ENCODE data around the gene TLK2.
"Not testable (repeated sequence)": the region's sequence is repeated elsewhere in the genome, so short reads cannot be mapped to it uniquely, and the experiment has no call there.

Gene TLK2

DNA sequence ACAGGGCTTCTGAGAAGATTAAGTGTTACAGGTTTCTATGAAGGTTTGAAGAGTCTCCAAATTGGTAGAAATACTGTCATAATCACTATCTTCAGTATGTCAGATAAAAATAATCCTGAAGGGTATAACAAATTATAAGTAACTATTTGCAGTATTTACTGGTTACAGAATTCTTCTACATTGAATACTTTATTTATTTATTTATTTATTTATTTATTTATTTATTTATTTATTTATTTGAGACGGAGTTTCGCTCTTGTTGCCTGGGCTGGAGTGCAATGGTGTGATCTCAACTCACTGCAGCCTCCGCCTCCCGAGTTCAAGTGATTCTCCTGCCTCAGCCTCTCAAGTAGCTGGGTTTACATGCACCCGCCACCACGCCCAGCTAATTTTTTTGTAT, 125.2 kb downstream of the TLK2 start:
- not testable (repeated sequence) for DNase-seq (ENCODE audit: low spot score)

DNA sequence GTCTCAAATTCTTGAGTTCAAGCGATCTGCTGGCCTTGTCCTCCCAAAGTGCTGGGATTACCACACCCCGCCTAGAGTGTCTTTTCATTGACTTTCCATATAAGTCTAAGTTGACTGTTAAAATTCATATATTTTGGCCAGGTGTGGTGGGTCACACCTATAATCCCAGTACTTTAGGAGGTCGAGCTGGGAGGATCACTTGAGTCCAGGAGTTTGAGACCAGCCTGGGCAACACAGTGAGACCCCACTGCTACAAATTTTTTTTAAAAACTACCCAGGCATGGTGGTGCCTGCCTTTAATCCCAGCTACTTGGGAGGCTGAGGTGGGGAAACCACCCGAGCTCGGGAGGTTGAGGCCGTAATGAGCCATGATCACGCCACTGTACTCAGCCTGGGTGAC, 127.0 kb downstream of the TLK2 start:
- DNase-seq (ENCODE audit: low spot score): no peak

DNA sequence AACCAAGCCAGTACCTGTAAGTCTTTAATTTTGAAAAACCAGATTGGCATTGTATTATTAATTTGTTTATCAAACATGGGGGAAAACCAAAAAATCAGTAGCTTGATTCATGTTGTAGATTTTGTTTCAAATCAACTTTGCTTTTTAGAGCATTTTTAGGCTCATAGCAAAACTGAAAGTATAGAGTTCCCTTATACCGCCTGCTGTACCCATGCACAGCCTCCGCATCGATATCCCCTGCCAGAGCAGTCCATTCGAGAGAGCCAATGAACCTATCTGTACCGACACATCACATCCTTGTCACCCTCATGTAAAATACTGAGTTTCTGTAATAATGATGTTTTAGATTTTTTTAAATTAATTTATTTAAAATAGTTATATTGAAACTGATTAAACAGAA, 132.7 kb downstream of the TLK2 start:
- DNase-seq (ENCODE audit: low spot score): no peak

DNA sequence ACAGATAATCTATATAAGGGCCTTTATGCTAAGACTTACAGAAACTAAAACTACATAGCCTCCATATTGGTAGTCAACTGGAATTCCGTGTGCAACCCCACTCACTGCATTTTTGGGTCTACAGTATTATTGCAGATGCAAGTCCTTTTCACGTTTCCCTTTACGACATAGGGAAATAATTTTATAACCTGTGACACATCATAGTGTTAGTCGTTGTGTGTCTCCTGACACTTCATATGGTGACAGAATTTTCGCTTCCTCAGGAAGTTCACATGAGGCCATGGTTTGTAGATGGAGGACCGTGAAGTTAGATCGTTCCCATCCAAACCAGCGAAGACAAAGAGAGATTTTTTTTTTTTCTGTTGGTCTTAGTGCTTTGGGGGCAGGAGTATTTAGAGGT, 133.1 kb downstream of the TLK2 start:
- no peak for DNase-seq (ENCODE audit: low spot score)

DNA sequence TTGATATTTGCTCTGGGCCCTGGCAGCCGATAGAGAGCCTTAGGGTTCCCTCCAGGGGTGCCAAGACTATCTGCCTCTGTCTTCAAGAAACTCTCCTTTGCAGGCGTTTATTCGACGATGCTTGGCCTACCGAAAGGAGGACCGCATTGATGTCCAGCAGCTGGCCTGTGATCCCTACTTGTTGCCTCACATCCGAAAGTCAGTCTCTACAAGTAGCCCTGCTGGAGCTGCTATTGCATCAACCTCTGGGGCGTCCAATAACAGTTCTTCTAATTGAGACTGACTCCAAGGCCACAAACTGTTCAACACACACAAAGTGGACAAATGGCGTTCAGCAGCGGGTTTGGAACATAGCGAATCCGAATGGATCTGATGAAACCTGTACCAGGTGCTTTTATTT, 133.7 kb downstream of the TLK2 start:
- DNase-seq (ENCODE audit: low spot score): not testable (repeated sequence)

DNA sequence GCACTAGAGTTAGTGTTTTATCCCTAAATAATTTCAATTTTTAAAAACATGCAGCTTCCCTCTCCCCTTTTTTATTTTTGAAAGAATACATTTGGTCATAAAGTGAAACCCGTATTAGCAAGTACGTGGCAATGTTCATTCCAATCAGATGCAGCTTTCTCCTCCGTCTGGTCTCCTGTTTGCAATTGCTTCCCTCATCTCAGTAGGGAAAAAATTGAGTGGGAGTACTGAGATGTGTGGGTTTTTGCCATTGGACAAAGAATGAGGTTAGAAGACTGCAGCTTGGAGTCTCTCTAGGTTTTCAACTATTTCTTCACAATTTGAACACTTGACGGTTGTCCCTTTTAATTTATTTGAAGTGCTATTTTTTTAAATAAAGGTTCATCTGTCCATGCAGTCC, 134.5 kb downstream of the TLK2 start:
- not testable (repeated sequence) for DNase-seq (ENCODE audit: low spot score)

DNA sequence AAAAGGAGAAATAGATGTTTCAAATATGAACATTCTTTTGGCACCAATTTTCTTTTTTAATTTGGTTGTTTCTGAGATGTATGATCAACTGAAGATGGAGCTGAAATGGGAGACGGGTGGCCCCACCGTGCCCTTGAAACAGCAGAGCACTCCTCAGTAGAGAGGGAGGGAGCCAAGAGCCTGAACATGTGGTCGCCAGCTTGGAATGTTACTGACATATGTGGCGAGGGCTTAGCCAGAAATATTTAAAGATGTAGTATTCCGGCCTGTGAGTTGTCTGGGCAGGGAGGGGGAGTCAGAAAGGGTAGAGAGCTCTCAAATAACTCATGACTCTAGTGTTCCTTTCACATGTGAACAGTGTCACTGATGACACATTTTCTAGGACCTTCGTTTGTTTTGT, 135.5 kb downstream of the TLK2 start:
- no peak for DNase-seq (ENCODE audit: low spot score)

DNA sequence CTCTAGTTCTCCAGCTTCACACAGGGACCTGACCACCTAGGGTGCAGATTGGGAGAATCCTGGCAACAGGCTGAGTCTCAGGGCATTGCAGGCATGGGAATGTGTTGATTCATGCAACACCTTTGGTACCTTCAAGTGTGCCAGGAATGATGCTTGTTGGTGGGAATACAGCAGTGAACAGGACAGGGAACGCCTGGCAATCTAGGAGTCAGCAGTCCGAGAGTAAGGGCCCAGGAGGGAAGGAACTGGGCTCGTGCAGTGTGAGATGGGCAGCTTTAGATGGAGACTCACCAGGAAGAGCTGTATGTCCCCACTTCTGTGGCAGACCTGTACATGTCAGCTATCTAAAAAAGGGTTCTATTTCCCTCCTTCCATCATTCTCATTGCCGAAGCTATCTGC, 136.9 kb downstream of the TLK2 start:
- DNase-seq (ENCODE audit: low spot score): no peak

DNA sequence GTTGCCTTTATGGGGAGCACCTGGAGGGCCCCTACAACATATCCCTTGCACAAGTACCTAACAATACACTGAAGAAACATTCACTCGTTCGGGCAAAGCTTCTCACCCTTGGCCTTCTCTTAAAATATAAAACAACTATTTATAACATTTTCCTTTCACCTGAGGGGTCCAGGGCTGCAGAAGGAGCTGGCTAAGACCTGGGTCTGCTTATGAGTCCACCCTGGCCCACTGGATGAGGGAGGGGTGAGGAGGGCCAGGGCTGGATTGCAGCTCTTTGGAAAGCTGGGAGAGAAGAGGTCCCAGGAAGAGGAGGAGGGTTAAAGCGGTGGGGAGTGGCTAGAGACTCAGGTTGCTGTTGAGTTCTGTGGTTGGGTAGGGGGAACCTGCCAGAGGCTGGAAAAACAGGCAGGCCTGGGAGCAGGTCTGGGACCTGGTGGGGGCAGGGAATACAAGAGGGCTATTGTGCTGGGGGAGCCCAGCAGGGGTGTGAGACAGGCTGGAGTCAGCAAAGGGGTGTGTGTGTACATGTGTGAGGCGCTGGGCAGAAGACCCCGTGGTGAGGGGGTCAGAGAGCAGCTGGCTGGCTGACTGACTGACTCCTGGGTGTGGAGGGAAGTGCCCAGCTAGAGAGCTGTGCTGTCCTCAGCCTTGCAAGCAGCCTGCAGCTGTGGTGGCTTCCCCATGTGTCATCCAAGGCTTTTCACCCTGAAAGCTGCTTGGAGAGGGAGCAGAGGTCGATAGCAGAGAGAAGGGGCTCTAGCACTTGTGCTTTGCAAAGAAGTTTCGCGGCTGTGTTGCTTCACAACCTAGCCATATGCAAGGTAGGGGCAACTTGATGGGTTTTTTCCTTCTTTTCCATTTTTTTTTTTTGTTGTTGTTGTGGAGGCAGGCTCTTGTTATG, 138.6 kb downstream of the TLK2 start:
- no peak for DNase-seq (ENCODE audit: low spot score)

DNA sequence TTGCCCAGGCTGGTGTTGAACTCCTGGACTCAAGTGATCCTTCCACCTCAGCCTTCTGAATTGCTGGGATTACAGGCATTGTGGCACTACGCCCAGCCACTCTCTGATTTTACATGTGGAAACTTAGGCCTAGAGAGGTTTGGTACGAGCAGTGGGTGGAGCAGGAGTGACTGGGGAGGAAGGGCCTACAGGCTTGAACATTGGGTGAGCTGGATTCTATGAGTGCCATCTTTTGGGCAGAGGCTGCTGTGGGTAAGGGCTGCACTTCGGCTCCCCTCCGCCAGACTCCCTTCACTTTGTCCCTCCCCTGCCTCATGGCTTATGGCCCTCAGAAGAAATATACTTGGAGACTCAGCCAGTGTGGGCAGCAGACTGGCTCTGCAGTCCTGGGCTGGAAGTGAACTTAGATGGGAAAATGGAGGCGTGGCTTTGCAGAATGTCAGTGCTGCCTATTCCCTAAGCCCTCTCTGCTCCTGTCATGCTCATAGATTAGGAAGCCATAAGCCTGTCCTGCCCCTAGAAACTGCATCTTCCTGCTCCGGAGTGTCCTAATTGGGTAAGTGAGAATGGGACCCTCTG, 139.4 kb downstream of the TLK2 start:
- DNase-seq (ENCODE audit: low spot score): no peak

DNA sequence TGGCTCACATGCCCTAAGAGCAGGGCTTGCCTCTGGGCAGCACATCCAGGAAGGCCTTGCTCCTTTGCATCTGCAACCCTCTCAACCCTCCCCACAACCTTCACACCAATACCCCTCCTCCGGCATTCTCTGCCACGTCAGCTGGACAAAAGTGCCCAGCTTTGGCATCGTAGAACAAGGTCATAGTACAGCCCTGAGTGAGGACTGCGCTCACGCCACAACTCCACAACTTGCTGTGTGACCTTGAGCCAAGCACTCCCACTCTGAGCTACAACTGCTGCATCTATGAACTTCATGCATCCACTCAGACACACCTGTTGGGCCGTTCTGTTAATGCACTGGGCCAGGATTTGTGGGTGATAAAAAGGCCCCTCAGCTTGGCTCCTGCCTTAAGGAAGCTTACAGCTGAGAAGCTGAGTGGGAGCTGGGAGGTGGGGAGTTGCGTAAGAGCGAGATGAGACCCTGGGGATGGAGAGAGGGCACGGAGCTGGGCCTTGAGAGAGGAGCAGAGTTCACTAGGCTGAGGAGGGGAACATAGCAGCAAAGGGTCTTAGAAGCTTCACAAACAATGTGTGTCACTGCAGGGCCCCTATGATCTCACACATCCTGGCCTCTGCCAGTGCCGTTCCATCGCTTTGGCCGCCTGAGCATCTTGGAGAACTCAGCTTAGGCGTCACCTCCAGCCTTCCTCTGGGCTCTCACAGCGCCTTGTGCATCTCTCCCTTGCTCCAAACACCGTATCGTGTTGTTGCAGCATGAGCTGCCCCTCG, 140.2 kb downstream of the TLK2 start:
- no peak for DNase-seq (ENCODE audit: low spot score)

DNA sequence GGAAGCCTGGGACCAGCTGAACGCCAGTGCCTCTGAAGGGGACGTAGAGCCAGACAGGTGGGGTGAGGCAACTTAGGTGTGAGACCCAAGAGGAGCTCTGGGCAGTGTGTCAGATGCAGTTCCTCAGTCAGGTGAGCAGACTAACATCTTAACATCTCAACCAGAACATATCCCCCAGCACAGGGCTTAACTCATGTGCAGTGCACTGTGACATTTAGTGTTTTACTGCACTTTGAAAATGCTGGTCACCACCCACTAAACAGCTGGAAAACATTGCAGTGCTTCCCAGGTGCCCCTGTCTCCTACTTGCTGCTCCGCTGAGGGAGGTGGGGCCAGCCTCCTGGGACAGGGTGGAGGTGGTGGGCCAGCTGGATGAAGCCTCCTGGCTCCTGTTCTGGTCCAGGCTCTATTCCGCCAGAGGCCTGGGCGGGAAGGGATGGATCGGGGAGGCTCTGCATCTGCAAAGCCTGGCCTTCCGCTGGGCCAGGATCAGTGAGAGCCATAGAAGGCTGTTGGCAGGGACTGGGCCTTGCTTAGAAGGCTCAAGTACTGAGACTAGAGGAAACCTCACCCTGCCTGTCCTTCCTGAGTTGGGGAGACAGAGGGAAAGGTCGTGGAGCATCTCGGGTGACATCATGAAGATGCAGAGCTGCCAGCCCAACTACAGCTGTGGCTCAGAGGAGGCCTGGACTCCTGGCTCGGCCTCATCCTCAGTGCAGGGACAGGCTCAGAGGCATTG, 141.0 kb downstream of the TLK2 start:
- no peak for DNase-seq (ENCODE audit: low spot score)

DNA sequence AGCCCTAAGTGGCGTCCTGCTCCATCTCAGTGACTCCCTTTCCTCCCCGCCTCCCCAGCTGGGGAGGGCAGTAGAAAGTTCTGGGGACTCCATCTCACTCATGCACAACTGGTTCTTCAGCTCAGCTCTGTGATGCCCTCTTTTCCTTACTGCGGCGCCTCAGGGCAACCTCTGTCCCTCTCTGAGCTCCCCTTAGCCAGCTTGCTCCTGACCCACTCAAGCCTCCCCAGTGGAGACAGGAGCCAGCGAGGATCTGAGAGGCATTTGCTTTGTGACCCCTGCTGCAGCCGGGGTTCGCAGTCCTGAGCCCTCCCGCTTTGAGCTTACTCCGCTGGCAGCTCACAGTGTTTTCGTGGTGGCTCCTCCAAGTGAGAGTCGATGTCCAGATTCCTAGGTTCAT, 142.6 kb downstream of the TLK2 start:
- DNase-seq (ENCODE audit: low spot score): no peak

DNA sequence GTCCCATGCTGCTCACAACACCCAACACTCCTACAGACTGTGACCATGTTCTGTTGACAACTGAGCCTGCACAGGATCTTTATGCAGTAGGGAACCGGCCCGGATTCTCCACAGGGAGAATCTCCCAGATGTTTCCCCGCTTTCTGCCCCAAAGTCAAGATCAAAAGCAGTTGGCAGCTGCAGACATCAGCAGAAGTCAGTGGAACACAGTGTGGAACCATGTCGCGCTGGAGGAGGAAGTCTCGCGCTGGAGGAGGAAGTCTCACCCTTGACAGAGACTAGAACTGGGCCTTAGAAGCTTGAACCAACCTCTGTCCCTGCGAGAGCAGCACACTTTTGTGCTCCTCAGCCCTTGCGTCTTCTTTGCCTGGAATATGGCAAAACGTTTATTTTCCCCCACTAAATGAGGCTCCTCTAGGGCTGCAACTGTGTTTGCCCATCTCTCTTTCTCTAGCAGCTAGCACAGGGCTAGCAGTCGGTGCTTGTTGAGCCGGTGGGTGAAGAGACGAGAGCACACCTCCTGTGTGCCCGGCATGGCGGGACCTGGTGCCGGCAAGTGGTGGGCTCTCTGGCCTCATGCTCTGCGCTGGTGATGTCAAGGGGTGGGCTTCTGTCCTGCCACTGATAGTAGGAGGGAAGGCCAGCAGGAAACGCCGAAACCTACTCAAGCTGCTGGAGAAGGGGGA, 146.7 kb downstream of the TLK2 start:
- no peak for DNase-seq (ENCODE audit: low spot score)

DNA sequence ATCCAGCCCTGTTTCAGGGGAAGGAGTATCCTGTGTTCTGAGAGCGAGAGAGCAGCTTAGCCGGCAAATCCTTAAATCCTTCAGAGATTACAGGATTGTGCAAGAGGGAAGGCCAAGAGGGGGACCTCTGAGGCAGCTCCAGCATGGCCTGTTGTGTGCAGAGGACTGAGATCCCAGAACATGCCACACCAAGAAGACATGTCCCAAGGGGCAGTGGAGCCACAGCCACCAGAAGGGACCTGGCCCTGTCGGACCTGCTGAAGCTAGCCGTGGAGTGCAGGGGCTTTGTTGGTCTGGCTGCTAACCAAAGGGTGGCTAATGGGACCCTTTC, 147.2 kb downstream of the TLK2 start:
- no peak for DNase-seq (ENCODE audit: low spot score)

DNA sequence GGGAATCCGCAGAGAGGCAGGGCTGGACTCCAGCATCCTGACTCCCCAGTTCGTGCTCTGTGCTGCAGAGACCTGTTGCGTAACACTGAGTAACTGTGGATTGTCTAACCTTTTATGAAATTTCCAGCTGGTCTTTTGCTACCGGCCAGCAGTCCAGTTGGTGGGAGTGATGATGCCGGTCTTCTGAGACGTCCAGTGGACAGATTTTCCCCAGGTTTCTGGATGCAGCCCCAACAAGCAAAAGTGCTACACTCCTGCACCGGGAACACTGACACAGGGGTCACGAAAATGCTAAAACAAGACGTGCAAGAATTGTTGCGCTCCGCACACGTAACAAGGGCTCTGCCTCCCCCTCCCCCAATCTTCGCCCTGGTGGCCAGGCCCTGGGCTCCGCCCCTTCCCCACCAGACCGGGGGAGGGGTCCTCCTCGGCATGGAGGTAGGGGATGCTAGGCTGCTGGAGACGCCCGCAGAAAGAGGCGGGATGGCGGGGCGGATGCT, 148.1 kb downstream of the TLK2 start:
- no peak for DNase-seq (ENCODE audit: low spot score)

DNA sequence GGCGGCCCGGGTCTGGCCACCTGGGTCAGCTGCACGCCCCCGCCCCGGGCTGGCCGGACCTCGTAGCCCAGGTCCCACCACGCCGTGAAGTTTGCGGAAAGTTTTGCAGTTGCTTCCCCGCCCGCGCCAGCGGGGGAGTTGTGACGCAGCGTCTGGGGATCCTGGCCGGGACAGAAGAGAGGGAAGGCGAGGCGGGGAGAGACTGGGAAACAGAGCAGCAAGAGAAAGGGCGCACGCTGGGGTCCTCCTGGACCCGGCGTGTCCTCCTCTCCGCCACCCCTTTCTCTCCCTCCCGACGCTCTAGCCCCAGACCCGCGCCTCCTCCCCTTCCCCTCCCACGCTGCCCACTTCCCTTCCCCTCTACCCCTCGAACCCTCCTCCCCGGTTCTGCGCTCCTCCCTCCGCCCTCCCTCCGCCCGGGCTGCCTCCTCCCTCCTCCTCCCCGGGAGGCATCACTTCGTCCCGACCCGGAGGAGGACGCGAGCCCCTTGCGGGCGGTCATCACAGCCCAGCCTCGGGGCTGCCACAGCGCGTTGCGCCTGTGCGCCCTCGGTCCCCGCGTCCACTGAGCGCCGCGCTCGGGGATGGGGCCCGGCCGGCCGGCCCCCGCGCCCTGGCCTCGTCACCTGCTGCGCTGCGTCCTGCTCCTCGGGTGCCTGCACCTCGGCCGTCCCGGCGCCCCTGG, 148.7 kb downstream of the TLK2 start, which contains the start of gene MRC2:
Gene MRC2, plus strand, starts transcription at position 452 of the 685 bp plus-strand sequence. Its CDS starts 133 bp downstream, at position 585.
- no peak for DNase-seq (ENCODE audit: low spot score)

DNA sequence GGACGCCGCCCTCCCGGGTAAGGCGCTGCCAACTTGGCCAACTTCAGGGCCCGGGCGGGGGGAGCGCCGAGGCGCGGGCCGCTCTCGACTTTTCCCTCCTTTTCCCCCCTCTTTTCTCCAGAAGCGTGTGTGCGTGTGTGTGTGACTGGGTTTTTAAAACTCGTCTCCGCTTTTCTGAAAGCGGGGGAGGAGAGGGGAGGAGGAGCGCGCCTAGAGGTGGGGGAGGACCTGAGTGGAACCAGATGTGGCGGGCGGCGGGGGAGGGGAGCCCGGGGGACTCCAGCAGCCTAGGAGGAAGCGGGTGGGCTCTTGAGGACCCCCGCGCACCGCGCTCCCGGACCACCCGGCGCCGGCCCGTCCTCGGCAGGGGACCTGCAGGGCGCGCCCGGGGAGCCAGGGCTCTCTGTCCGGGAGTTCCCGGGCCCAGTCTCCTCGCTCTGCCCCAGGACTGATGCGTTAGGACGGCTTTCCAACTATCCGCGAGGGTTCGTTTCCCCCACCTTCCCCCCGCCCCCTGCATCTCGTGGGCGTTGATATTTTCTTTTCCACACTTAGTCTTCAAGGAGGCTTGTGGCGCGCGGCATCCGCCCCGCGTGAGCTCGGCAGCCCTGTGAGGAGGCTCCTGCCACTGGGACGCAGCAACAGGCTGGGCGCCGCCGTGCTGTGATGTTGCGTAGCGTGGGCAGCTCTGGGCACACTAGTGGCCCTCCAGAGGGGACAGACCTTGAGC, 149.4 kb downstream of the TLK2 start:
- DNase-seq (ENCODE audit: low spot score): no peak

DNA sequence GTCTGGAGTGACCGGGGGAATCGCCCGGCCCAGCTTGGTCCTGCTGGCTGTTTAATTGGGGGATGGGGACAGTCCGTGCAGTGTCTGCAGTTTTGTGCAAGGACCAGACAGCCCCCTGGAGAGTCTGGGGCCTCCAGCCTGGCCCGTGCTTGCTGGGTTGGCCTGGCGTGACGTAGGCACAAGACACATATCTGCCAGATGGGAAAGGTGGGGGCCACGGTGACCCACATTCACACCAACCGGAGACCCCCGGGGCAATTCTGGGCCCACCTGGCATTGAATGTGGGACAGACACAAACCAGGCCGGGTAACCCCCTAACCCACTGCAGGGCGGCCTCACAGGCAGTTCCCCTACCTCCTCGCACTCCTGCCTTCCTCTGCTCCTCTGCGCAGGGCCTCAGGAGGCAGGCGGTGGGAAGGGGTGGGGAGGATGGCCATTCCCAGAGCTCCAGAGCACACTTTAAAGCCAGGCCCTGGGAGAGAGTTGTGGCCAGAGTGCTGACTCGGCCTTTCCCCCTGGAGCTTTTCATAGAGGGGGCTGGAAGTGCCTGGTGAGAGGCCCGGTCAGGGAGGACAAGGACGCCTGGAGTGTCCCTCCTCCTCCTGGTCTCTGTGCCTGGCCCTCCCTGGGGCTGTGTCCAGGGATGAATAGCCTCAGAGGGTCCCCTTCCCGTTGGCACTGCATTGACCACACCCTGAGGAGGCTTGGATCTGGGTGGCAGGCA, 150.4 kb downstream of the TLK2 start:
- no peak for DNase-seq (ENCODE audit: low spot score)

All from NAMALWA (cell line).